HG03103 (cell line): ENCODE measurements around the gene HMCES.
A peak's percentile ranks its signal among the peaks of the same experiment; 100 is the strongest.

Source experiments
- ATAC-seq: cut with Tn5 transposase; IDR thresholded peaks from one replicate; pipeline ENCODE4 v1.9.1; 2021; ENCODE audit warnings: low read depth; ENCODE audit not compliant: unreplicated experiment

Gene HMCES

GRCh38 chr3:129278439-129278965 lies at the start of gene HMCES:
HMCES (plus strand) TSS chr3:129278870; CDS start chr3:129279733, 863 bp downstream.
- peak; percentile 41 for ATAC-seq

- ATAC-seq: no peak
Observed at GRCh38 chr3:129228891-129229585, 49.6 kb upstream of the HMCES start.

- no peak for ATAC-seq
Observed at GRCh38 chr3:129230311-129231019, 48.2 kb upstream of the HMCES start.

GRCh38 chr3:129231331-129232119 lies 47.1 kb upstream of the HMCES start:
- ATAC-seq: no peak

GRCh38 chr3:129233538-129233937 lies 45.1 kb upstream of the HMCES start:
- ATAC-seq: peak; percentile 90

GRCh38 chr3:129234441-129234840 lies 44.2 kb upstream of the HMCES start:
- no peak for ATAC-seq

GRCh38 chr3:129235344-129235917 lies 43.2 kb upstream of the HMCES start:
- ATAC-seq: no peak

- no peak for ATAC-seq
Observed at GRCh38 chr3:129238945-129239705, 39.5 kb upstream of the HMCES start.

- no peak for ATAC-seq
Observed at GRCh38 chr3:129239991-129240390, 38.7 kb upstream of the HMCES start.

- no peak for ATAC-seq
Observed at GRCh38 chr3:129240436-129240835, 38.2 kb upstream of the HMCES start.

GRCh38 chr3:129245141-129245540 lies 33.5 kb upstream of the HMCES start:
- ATAC-seq: no peak

GRCh38 chr3:129245641-129246306 lies 32.9 kb upstream of the HMCES start:
- peak; percentile 53 for ATAC-seq

- ATAC-seq: no peak
Observed at GRCh38 chr3:129246636-129247035, 32.0 kb upstream of the HMCES start.

- ATAC-seq: no peak
Observed at GRCh38 chr3:129248286-129248979, 30.2 kb upstream of the HMCES start.

GRCh38 chr3:129249284-129250065 lies 29.2 kb upstream of the HMCES start, which contains the start of gene COPG1:
COPG1 (plus strand) TSS chr3:129249606; CDS start chr3:129249710, 104 bp downstream.
- ATAC-seq: peak; percentile 64

GRCh38 chr3:129252748-129253147 lies 25.9 kb upstream of the HMCES start:
- no peak for ATAC-seq

GRCh38 chr3:129254536-129255230 lies 24.0 kb upstream of the HMCES start:
- no peak for ATAC-seq
